Motor neuron (in vitro differentiated cells): ENCODE data around the gene SEC24C. TPM values are rescaled to one million over a fixed set of nuclear protein-coding genes. Genes with fewer than 3 reads are reported as not detected.

Source experiments
- ATAC-seq, 8 experiments: fragments of 200-7000 bp; cut with Tn5 transposase; replicated peaks in 6 of 8; 2 replicates each; pipeline ENCODE4 v1.8.0; 2021; ENCODE audit warnings: mild to moderate bottlenecking in 8 of 8, moderate library complexity in 8 of 8
- H3K27ac ChIP-seq, 2 donors: fragments of 250-450 bp; sonication (Bioruptor Pico); 2 replicates each; pipeline ENCODE4 v1.9.0; 2021; ENCODE audit warnings: antibody characterized with exemption in 2 of 2, mild to moderate bottlenecking in 2 of 2, moderate library complexity in 1 of 2
- H3K4me1 ChIP-seq, 2 donors: fragments of 250-450 bp; sonication (Bioruptor Pico); replicated peaks in 1 of 2; 2 replicates each; pipeline ENCODE4 v1.6.1; 2021; ENCODE audit warnings: antibody characterized with exemption in 2 of 2, mild to moderate bottlenecking in 2 of 2, moderate library complexity in 1 of 2
- H3K4me3 ChIP-seq, 5 donors: fragments of 250-450 bp; sonication (Bioruptor Pico); 2 replicates each; pipeline ENCODE4 v1.9.0; 2021; ENCODE audit warnings: antibody characterized with exemption in 5 of 5, mild to moderate bottlenecking in 5 of 5, moderate library complexity in 4 of 5
- WGBS, 10 experiments: fragments of 450-650 bp; shearing (Covaris generic); methylation state at CpG; one replicate each; pipeline ENCODE4 v1.0.0; 2022; 5-methylcytosine and 5-hydroxymethylcytosine counted together
- in situ Hi-C, 9 experiments: fragments of 400-800 bp; cut with MboI; loops; one replicate each; pipeline ENCODE4 v1.15.0; 2021; ENCODE audit warnings: low sequenced_read_pairs in 9 of 9, low pct_unique_long_range_greater_than_20kb in 2 of 9; ENCODE audit not compliant: unreplicated experiment in 9 of 9
- total RNA-seq, 8 experiments: library from RNA; unstranded; fragments of 300-600 nt; gene quantifications; 2 replicates each; pipeline versions ENCODE4 v1.2.3 to v1.2.4, GENCODE V29; 2022

SEC24C gene
- total RNA-seq, 8 experiments from 2014 or later, result 33.6 to 73.4 (median 58.8) TPM

DNA sequence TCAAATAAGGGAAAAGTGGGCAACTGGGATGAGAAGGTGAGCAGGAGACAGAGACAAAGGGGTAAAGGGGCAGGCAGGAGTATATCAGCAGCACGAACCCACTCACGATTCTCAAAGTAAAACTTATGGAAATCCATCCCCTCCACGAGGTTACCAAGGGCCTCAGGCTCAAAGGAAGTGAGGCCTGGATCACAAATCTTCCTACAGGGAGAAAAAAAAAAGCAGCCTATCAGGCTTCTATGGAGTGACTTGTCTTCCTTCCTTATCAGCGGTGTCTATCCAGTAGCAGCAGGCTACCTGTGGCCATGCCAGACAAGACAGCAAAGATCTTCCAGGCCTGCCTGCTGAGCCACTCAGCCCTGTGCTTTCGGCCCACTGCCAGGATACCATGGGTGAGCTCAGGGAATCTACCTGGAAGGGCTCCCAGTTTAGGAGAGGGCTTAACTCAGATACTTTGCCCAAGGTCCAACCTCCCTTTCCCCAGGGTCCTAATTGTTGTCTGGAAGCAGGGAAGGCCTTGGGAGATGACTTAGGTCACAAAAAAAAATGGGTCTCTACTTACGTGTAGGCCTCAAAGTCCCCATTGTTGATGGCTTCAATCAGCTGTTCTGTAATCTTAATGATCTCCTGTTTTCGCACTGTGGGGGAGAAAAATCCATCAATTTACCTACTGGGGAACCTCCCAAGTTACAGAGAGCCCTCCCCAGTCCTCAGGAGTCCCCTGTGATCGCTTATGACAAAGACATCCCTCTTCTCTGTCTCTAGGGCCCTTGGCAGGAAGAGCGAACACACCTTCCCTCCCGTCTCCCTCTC, 73.0 kb downstream of the SEC24C start:
- Histone ChIP-seq H3K4me3 (no peak overlapping the region), H3K4me1 (no peaks in the 10 kb centered on the region), H3K27ac (no peak overlapping the region)
- ATAC-seq, result no peak
- in situ Hi-C loops, result no loop called here
- WGBS, 10 experiments, result 66 to 100% (median 95%) methylated on average over 2 to 9 of the region's 10 CpGs; no CpG with 5 or more reads in 2 of the 10 experiments

DNA sequence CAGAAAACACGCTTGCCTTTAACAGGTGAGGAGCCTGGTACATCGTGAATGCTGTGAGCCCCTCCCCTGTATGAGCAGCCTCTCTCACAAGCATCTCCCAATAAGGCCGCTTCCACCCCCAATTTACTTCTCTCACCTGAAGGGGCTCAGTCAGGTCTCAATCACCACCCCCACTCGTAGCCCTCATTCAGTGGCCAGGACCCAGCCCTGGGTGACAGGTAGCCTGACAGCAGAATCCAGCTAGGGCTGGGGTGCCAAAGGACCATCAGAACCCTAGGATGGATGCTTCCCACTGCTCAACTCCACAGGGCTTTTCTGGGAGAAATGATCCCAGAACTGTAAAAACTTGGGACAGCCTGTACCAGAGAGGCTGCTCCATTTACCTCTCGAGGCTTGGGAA, 73.7 kb downstream of the SEC24C start:
- H3K27ac ChIP-seq, result no peak overlapping the region
- H3K4me3 ChIP-seq, result no peak overlapping the region
- ATAC-seq, result no peak
- H3K4me1 ChIP-seq, result no peaks in the 10 kb centered on the region
- WGBS, 10 experiments, result 67 to 100% (median 88%) methylated on average over 1 to 4 of the region's 5 CpGs; no CpG with 5 or more reads in 4 of the 10 experiments
- in situ Hi-C loops, result no loop called here

DNA sequence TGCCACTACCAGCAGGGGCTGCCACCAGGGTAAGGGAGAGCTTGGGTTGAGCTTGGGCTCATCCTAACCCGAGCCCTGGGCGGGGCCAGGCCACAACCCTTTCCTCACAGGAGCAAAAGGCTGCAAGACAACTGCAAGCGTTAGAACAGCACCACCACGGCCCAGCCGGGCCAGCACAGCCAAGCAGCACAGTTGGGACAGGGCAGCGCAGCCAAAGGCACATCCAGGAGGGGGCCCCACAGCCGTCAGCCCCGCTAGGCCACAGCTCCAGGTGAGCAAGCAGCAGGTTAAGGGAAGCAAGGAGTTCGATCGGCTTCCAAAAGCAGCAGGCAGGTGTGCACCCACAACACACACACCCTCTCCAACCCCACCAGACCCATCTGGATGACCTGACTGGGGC, 74.2 kb downstream of the SEC24C start:
- H3K27ac ChIP-seq, result no peak overlapping the region
- ATAC-seq, result peak in 3 of 8 experiments; percentile 6 to 20 (median 19)

DNA sequence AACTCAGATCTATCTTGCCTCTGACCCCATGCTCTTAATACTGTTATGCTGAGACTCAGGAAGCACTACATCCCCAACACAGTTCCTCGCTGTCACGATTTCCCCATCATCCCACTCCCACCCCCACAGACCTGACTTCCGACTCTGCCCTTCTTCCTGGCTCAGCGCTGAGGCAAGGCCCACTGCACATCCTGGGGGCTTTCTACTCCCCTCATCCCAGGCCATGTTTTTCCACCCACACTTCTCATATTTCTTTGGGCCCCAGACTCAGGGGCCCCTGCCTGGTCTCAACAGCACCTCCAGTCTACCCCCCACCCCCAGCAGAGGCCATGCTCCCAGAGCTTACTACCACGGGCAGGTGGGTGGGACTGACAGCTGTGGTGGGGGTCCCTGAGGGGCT, 74.9 kb downstream of the SEC24C start:
- peak in 2 of 8 experiments; percentile 9 to 10 for ATAC-seq
- Histone ChIP-seq H3K4me3 (no peak overlapping the region), H3K27ac (no peak overlapping the region), H3K4me1 (no peaks in the 10 kb centered on the region)
- 60 to 100% (median 90%) methylated on average over 1 to 2 of the region's 5 CpGs; no CpG with 5 or more reads in 6 of the 10 experiments for WGBS, 10 experiments
- in situ Hi-C loops, result no loop called here

More for the DNA sequence above, 74.2 kb downstream of the SEC24C start:
- WGBS, 10 experiments, result 86 to 100% (median 94%) methylated on average over 2 to 6 of the region's 10 CpGs; no CpG with 5 or more reads in 6 of the 10 experiments
- Histone ChIP-seq H3K4me3 (no peak overlapping the region), H3K4me1 (no peaks in the 10 kb centered on the region)
- in situ Hi-C loops, result no loop called here

DNA sequence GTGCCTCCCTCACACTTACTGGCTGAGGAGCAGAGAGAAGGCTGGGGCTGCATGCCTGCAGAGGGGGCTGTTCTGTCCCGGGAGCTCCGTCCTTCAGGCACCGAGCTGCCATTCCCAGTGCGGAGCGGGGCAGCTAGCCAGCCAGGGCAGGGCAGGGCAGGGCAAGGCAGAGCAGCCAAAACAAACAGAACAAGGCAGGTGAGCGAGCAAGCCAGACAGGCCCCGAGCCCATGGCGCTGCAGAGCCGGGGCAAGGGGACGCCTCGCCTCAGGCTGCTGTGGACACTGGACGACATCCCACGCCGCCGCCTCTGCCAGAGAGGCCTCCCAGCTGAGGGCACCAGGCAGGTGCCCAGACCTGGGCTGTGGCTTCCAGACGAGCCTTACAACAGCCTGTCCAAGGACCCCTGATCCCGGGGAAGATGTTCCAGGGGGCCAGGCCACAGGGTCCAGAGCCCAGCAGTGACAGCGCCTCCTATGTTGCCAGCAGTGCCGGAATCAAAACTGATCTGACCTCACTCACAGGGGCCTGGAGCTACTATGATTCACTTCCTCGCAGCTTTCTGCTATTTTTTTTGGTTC, 75.4 kb downstream of the SEC24C start:
- 67 to 100% (median 90%) methylated on average over 1 to 5 of the region's 20 CpGs; no CpG with 5 or more reads in 5 of the 10 experiments for WGBS, 10 experiments
- H3K4me3 ChIP-seq, result no peak overlapping the region
- peak in 5 of 8 experiments; percentile 16 to 61 (median 29) for ATAC-seq
- in situ Hi-C loops, result no loop called here
- H3K27ac ChIP-seq, result no peak overlapping the region
- H3K4me1 ChIP-seq, result no peaks in the 10 kb centered on the region

Other genes with a start within 250 kb of the SEC24C start
- 10 to 100 TPM; 17.7 to 53.8 (median 39.7) TPM for gene PPP3CB, start 248.3 kb upstream of the SEC24C start, total RNA-seq
- 10 to 100 TPM in 7 of 8 experiments, 1 to 10 TPM in 1; 6.1 to 26.9 (median 23.8) TPM for gene USP54, start 153.0 kb upstream of the SEC24C start, total RNA-seq
- gene MYOZ1, start 102.9 kb upstream of the SEC24C start, total RNA-seq, result under 1 TPM in 5 of 8 experiments, not detected in 3; 0.11 to 0.64 (median 0.51) TPM
- gene SYNPO2L, start 88.3 kb upstream of the SEC24C start, total RNA-seq, result 1 to 10 TPM in 2 of 8 experiments, under 1 TPM in 6; 0.31 to 1.5 (median 0.52) TPM
- gene AGAP5, start 46.3 kb upstream of the SEC24C start, total RNA-seq, result 10 to 100 TPM in 1 of 8 experiments, 1 to 10 TPM in 7; 2.0 to 10.2 (median 4.1) TPM
- gene CHCHD1, start 37.7 kb downstream of the SEC24C start, total RNA-seq, result 10 to 100 TPM; 35.3 to 52.4 (median 46.3) TPM
- gene ZSWIM8, start 41.2 kb downstream of the SEC24C start, total RNA-seq, result 100 to 1,000 TPM in 2 of 8 experiments, 10 to 100 TPM in 6; 48.2 to 140 (median 81.5) TPM
- 10 to 100 TPM in 6 of 8 experiments, 1 to 10 TPM in 2; 7.6 to 17.3 (median 13.4) TPM for gene NDST2, start 67.2 kb downstream of the SEC24C start, total RNA-seq
- gene CAMK2G, start 130.2 kb downstream of the SEC24C start, total RNA-seq, result 10 to 100 TPM; 10.6 to 33.5 (median 24.3) TPM
- gene PLAU, start 166.8 kb downstream of the SEC24C start, total RNA-seq, result 1 to 10 TPM in 3 of 8 experiments, under 1 TPM in 5; 0.17 to 10.0 (median 0.74) TPM